Neutrophil (primary cell): ENCODE measurements around the gene SYTL2.

Source experiments
- H3K27ac ChIP-seq: fragments of 200-600 bp; sonication (generic); 2 replicates; pipeline ENCODE4 v1.5.1; 2016; ENCODE audit warnings: mild to moderate bottlenecking, moderate library complexity
- H3K27me3 ChIP-seq: fragments of 200-600 bp; sonication (generic); 2 replicates; pipeline ENCODE4 v1.6.0; 2016; ENCODE audit warnings: mild to moderate bottlenecking
- H3K36me3 ChIP-seq: fragments of 200-600 bp; sonication (generic); 2 replicates; pipeline ENCODE4 v1.5.1; 2017
- H3K4me1 ChIP-seq, 2 experiments: fragments of 200-600 bp in 1 of 2; sonication (generic) in 1 of 2; 1 replicate in 1 of 2; 2 replicates in 1 of 2; pipeline versions ENCODE4 v1.5.1 to v1.6.1; 2013 to 2016; ENCODE audit warnings: low read depth in 1 of 2, low read length in 1 of 2, mild to moderate bottlenecking in 1 of 2, moderate library complexity in 1 of 2; ENCODE audit not compliant: control insufficient read depth in 1 of 2, insufficient read depth in 1 of 2
- H3K4me3 ChIP-seq, 2 experiments: fragments of 200-600 bp in 1 of 2; sonication (generic) in 1 of 2; 1 replicate in 1 of 2; 2 replicates in 1 of 2; pipeline ENCODE4 v1.5.1; 2013 to 2016; ENCODE audit warnings: low read depth in 1 of 2, low read length in 1 of 2, mild to moderate bottlenecking in 1 of 2, moderate library complexity in 1 of 2
- H3K9me3 ChIP-seq: fragments of 200-600 bp; sonication (generic); 2 replicates; pipeline ENCODE4 v1.5.1; 2016
- TF ChIP-seq, protein P1 (sequence below): fragments of 200-600 bp; sonication (generic); IDR thresholded peaks from 2 replicates; pipeline ENCODE4 v1.5.1; 2016; ENCODE audit warnings: antibody characterized with exemption

SYTL2 gene

DNA sequence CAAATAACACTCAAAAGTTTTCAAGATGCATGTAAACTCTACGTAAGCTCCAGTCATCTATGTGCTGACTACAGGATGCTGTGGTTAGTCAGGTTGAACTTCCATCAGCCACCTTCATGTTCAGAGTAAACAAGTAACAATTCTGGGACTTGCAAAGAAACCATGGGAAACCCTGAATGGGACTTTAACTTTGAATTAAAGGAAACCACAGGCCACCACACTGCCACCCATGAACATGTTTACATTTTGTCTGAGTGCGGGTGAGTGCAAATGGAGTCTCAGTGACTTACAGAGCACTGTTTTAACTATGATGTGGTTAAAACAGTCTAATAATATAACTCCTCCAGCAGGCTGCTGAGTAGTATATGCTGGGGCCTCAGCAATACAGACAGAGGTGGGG is 12.9 kb upstream of the SYTL2 start:
- Histone ChIP-seq H3K9me3 (no peaks in the 10 kb centered on the region), H3K4me1 (no peaks in the 10 kb centered on the region), H3K36me3 (no peaks in the 10 kb centered on the region), H3K4me3 (no peak overlapping the region), H3K27me3 (no peaks in the 10 kb centered on the region), H3K27ac (no peak overlapping the region)
- TF ChIP-seq, protein P1, sequence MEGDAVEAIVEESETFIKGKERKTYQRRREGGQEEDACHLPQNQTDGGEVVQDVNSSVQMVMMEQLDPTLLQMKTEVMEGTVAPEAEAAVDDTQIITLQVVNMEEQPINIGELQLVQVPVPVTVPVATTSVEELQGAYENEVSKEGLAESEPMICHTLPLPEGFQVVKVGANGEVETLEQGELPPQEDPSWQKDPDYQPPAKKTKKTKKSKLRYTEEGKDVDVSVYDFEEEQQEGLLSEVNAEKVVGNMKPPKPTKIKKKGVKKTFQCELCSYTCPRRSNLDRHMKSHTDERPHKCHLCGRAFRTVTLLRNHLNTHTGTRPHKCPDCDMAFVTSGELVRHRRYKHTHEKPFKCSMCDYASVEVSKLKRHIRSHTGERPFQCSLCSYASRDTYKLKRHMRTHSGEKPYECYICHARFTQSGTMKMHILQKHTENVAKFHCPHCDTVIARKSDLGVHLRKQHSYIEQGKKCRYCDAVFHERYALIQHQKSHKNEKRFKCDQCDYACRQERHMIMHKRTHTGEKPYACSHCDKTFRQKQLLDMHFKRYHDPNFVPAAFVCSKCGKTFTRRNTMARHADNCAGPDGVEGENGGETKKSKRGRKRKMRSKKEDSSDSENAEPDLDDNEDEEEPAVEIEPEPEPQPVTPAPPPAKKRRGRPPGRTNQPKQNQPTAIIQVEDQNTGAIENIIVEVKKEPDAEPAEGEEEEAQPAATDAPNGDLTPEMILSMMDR: no peak

- Histone ChIP-seq H3K9me3 (no peaks in the 10 kb centered on the region), H3K36me3 (no peaks in the 10 kb centered on the region), H3K27me3 (no peaks in the 10 kb centered on the region), H3K4me1 (no peaks in the 10 kb centered on the region), H3K27ac (no peak overlapping the region), H3K4me3 (no peak overlapping the region)
- TF ChIP-seq, protein P1: no peak
Measured at GRCh38 chr11:85822814-85823213, 11.9 kb upstream of the SYTL2 start.

- TF ChIP-seq, protein P1: no peak
- Histone ChIP-seq H3K27me3 (no peaks in the 10 kb centered on the region), H3K4me3 (no peak overlapping the region), H3K4me1 (no peaks in the 10 kb centered on the region), H3K9me3 (no peaks in the 10 kb centered on the region), H3K27ac (no peak overlapping the region), H3K36me3 (no peaks in the 10 kb centered on the region)
Measured at GRCh38 chr11:85821636-85822035, 10.7 kb upstream of the SYTL2 start.

- Histone ChIP-seq H3K9me3 (no peaks in the 10 kb centered on the region), H3K27me3 (no peaks in the 10 kb centered on the region), H3K4me1 (no peaks in the 10 kb centered on the region), H3K4me3 (no peak overlapping the region), H3K36me3 (no peaks in the 10 kb centered on the region), H3K27ac (no peak overlapping the region)
- TF ChIP-seq, protein P1: no peak
Measured at GRCh38 chr11:85819441-85819840, 8.5 kb upstream of the SYTL2 start.

DNA sequence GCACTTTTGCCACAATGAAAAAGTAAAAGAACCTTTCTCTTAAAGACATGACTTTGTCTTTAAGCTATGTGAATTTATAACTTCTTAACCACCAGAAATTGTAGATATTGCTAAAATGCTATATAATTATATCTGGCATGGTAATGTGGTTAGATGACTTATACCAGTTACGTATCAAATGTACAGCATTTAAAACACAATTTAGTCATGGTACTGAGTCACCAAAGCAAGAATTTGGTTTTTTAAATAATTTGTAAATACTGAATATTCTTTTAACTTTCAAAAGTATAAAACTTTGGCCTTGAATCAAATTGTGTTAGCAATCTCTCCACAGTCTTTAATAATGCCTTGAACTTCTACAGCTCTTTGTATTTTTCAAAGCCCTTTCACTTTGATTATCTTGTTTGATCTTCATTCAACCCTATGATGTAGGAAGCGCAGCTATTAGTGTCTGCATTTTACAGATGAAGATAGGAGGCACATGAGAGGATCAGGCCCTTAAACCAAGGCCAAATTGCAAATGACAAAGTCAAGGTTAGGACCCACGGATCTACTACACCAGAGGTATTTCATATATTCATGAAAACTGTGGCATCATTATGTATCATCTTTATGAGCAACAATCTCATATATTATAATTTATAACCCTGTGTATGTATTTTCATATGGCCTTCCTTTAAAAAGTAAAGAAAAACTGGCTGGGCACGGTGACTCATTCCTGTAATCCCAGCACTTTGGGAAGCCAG is 4.4 kb upstream of the SYTL2 start:
- H3K4me1 ChIP-seq: peaks cover 6 to 11% of the 10 kb centered on the region in 2 experiments
- no peaks in the 10 kb centered on the region for H3K36me3 ChIP-seq
- H3K4me3 ChIP-seq: no peak overlapping the region
- peaks cover 31% of the 10 kb centered on the region for H3K27me3 ChIP-seq
- TF ChIP-seq, protein P1: no peak
- no peak overlapping the region for H3K27ac ChIP-seq
- no peaks in the 10 kb centered on the region for H3K9me3 ChIP-seq
